H9 (cell line): ENCODE data around the gene EMC8. TPM values are rescaled to one million over a fixed set of nuclear protein-coding genes. Genes with fewer than 3 reads are reported as not detected.

Experiments used
- DNase-seq: peaks from one replicate; pipeline ENCODE4 v3.0.0-alpha.2; 2017
- H2AFZ ChIP-seq: one replicate; pipeline ENCODE4 v1.6.1; 2013; ENCODE audit warnings: mild to moderate bottlenecking, low read length, control low read depth, moderate library complexity
- H2AK5ac ChIP-seq: 2 replicates; pipeline ENCODE4 v1.6.1; 2013; ENCODE audit warnings: low read length, control low read depth, mixed read lengths; ENCODE audit not compliant: insufficient read length
- H2BK120ac ChIP-seq: one replicate; pipeline ENCODE4 v1.6.1; 2013; ENCODE audit warnings: low read depth, mild to moderate bottlenecking, low read length, control low read depth, inconsistent platforms; ENCODE audit not compliant: poor library complexity, severe bottlenecking
- H2BK12ac ChIP-seq: 2 replicates; pipeline ENCODE4 v1.6.1; 2013; ENCODE audit warnings: low read length, control low read depth, mixed read lengths, low read depth; ENCODE audit not compliant: insufficient read length
- H2BK15ac ChIP-seq: 2 replicates; pipeline ENCODE4 v1.6.1; 2013; ENCODE audit warnings: low read depth, low read length, control low read depth
- H2BK20ac ChIP-seq: one replicate; pipeline ENCODE4 v1.6.1; 2013; ENCODE audit warnings: low read depth, mild to moderate bottlenecking, low read length, control low read depth, inconsistent platforms; ENCODE audit not compliant: poor library complexity, severe bottlenecking
- H2BK5ac ChIP-seq: 2 replicates; pipeline ENCODE4 v1.6.1; 2013; ENCODE audit warnings: low read length, control low read depth, mixed read lengths; ENCODE audit not compliant: insufficient read length
- H3K14ac ChIP-seq: 2 replicates; pipeline ENCODE4 v1.6.1; 2013; ENCODE audit warnings: low read length, control low read depth; ENCODE audit not compliant: insufficient read depth
- H3K18ac ChIP-seq: 2 replicates; pipeline ENCODE4 v1.6.1; 2013; ENCODE audit warnings: low read depth, mild to moderate bottlenecking, mixed read lengths, low read length, control low read depth; ENCODE audit not compliant: insufficient read length
- H3K23ac ChIP-seq: 2 replicates; pipeline ENCODE4 v1.6.1; 2013; ENCODE audit warnings: low read length, control low read depth, mixed read lengths, low read depth; ENCODE audit not compliant: insufficient read length
- H3K23me2 ChIP-seq: 2 replicates; pipeline ENCODE4 v1.6.1; 2013; ENCODE audit warnings: low read depth, mild to moderate bottlenecking, mixed read lengths, low read length, control low read depth; ENCODE audit not compliant: insufficient read length, poor library complexity, severe bottlenecking
- H3K27ac ChIP-seq: 2 replicates; pipeline ENCODE4 v1.5.1; 2013; ENCODE audit warnings: low read length, control low read depth, mixed read lengths, low read depth; ENCODE audit not compliant: insufficient read length
- H3K27me3 ChIP-seq: 2 replicates; pipeline ENCODE4 v1.6.1; 2013; ENCODE audit warnings: low read length, control low read depth, inconsistent platforms; ENCODE audit not compliant: insufficient read depth
- H3K4ac ChIP-seq: 2 replicates; pipeline ENCODE4 v1.6.1; 2013; ENCODE audit warnings: low read depth, mild to moderate bottlenecking, control low read depth, inconsistent platforms, low read length, moderate library complexity
- H3K4me1 ChIP-seq: 2 replicates; pipeline ENCODE4 v1.6.1; 2013; ENCODE audit warnings: low read length, control low read depth, inconsistent platforms; ENCODE audit not compliant: insufficient read depth
- H3K4me2 ChIP-seq: 2 replicates; pipeline ENCODE4 v1.6.1; 2013; ENCODE audit warnings: low read length, control low read depth, mixed read lengths; ENCODE audit not compliant: insufficient read length, insufficient read depth
- H3K56ac ChIP-seq: 2 replicates; pipeline ENCODE4 v1.6.1; 2013; ENCODE audit warnings: low read depth, mild to moderate bottlenecking, mixed read lengths, low read length, control low read depth; ENCODE audit not compliant: insufficient read length
- H3K79me1 ChIP-seq: 2 replicates; pipeline ENCODE4 v1.6.1; 2013; ENCODE audit warnings: low read depth, mild to moderate bottlenecking, moderate library complexity, low read length, control low read depth, inconsistent platforms; ENCODE audit not compliant: insufficient read depth, poor library complexity, severe bottlenecking
- H3K79me2 ChIP-seq: 2 replicates; pipeline ENCODE4 v1.6.1; 2013; ENCODE audit warnings: low read length, control low read depth, inconsistent platforms; ENCODE audit not compliant: insufficient read depth
- H3K9ac ChIP-seq: 2 replicates; pipeline ENCODE4 v1.6.1; 2013; ENCODE audit warnings: low read length, control low read depth, mixed read lengths; ENCODE audit not compliant: insufficient read length; ENCODE audit errors: extremely low read depth
- H3K9me3 ChIP-seq: one replicate; pipeline ENCODE4 v1.6.1; 2013; ENCODE audit warnings: low read depth, low read length, inconsistent platforms; ENCODE audit not compliant: control insufficient read depth
- H3T11ph ChIP-seq: one replicate; pipeline ENCODE4 v1.6.1; 2013; ENCODE audit warnings: mild to moderate bottlenecking, low read length, control low read depth, inconsistent platforms
- H4K20me1 ChIP-seq: one replicate; pipeline ENCODE4 v1.6.1; 2013; ENCODE audit not compliant: control insufficient read depth, insufficient read length, insufficient read depth
- H4K5ac ChIP-seq: 2 replicates; pipeline ENCODE4 v1.6.1; 2013; ENCODE audit warnings: low read depth, mild to moderate bottlenecking, mixed read lengths, low read length, control low read depth; ENCODE audit not compliant: insufficient read length
- H4K8ac ChIP-seq: replicated peaks from 2 replicates; pipeline ENCODE4 v1.6.1; 2013; ENCODE audit warnings: low read length, control low read depth, mixed read lengths, low read depth; ENCODE audit not compliant: insufficient read length
- H4K91ac ChIP-seq: 2 replicates; pipeline ENCODE4 v1.6.1; 2013; ENCODE audit warnings: low read depth, mild to moderate bottlenecking, moderate library complexity, mixed read lengths, low read length, control low read depth; ENCODE audit not compliant: insufficient read length
- H3K27ac Mint-ChIP-seq, 3 experiments: 2 replicates in 2 of 3; 3 replicates in 1 of 3; pipeline ENCODE4 v1.8.0; 2020 to 2021; ENCODE audit warnings: mixed read lengths in 3 of 3, mild to moderate bottlenecking in 1 of 3, moderate library complexity in 1 of 3
- H3K27me3 Mint-ChIP-seq: 2 replicates; pipeline ENCODE4 v1.8.0; 2021; ENCODE audit warnings: low read depth, mild to moderate bottlenecking, moderate library complexity, mixed read lengths
- H3K36me3 Mint-ChIP-seq, 3 experiments: 2 replicates in 2 of 3; 3 replicates in 1 of 3; pipeline ENCODE4 v1.8.0; 2020 to 2021; ENCODE audit warnings: low read depth in 3 of 3, mixed read lengths in 3 of 3; ENCODE audit not compliant: insufficient read depth in 1 of 3
- H3K4me1 Mint-ChIP-seq, 2 experiments: 2 replicates each; pipeline ENCODE4 v1.8.0; 2020; ENCODE audit warnings: mixed read lengths in 2 of 2
- H3K4me3 Mint-ChIP-seq, 2 experiments: 2 replicates in 1 of 2; 3 replicates in 1 of 2; pipeline ENCODE4 v1.8.0; 2020 to 2021; ENCODE audit warnings: mild to moderate bottlenecking in 2 of 2, mixed read lengths in 2 of 2, moderate library complexity in 1 of 2
- H3K9me3 Mint-ChIP-seq, 2 experiments: 2 replicates in 1 of 2; 3 replicates in 1 of 2; pipeline ENCODE4 v1.8.0; 2020; ENCODE audit warnings: mild to moderate bottlenecking in 2 of 2, mixed read lengths in 2 of 2, moderate library complexity in 1 of 2
- WGBS: extraction: QIAGEN DNeasy Blood & Tissue Kit; methylation state at CpG from one replicate; pipeline ENCODE4 v1.1.7; 2013; ENCODE audit warnings: missing lambda C conversion rate, low lambda C conversion rate, mixed read lengths; ENCODE audit not compliant: insufficient read length; ENCODE audit errors: extremely low coverage; 5-methylcytosine and 5-hydroxymethylcytosine counted together
- total RNA-seq: library from RNA; stranded (reverse); gene quantifications from 2 replicates; pipeline ENCODE4 v1.2.1, GENCODE V29; 2021
- TF ChIP-seq, protein P1 (sequence below): fragments of 200-600 bp; sonication (generic); conservative IDR thresholded peaks from 3 replicates; pipeline ENCODE4 v1.8.0; 2021; ENCODE audit warnings: antibody characterized with exemption, mild to moderate bottlenecking

The EMC8 gene
- total RNA-seq, 1 experiment from 2014 or later, result 52.3 TPM

DNA sequence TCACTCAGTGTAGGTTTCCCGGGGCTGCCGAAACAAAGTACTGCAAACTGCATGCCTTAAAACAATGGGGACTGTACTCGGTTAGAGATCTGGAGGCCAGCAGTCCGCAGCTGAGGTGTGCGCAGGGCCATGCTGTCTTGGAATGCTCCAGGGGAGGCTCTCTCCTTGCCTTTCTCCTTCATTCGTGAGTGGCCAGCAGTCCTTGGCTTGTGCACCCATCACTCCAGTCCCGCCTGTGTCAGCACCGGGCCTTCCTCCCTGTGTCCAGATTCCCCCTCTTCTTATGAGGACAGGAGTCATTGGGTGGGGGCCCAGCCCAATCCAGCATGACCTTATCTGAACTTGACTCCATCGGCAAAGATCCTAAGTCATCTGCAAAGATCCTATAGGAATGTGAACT is 43.5 kb upstream of the EMC8 start:
- H2BK5ac ChIP-seq, result no peak overlapping the region
- H3K4me2 ChIP-seq, result no peak overlapping the region
- no peak overlapping the region for H3K4me3 Mint-ChIP-seq
- H3T11ph ChIP-seq, result no peak overlapping the region
- DNase-seq, result no peak
- TF ChIP-seq, protein P1, sequence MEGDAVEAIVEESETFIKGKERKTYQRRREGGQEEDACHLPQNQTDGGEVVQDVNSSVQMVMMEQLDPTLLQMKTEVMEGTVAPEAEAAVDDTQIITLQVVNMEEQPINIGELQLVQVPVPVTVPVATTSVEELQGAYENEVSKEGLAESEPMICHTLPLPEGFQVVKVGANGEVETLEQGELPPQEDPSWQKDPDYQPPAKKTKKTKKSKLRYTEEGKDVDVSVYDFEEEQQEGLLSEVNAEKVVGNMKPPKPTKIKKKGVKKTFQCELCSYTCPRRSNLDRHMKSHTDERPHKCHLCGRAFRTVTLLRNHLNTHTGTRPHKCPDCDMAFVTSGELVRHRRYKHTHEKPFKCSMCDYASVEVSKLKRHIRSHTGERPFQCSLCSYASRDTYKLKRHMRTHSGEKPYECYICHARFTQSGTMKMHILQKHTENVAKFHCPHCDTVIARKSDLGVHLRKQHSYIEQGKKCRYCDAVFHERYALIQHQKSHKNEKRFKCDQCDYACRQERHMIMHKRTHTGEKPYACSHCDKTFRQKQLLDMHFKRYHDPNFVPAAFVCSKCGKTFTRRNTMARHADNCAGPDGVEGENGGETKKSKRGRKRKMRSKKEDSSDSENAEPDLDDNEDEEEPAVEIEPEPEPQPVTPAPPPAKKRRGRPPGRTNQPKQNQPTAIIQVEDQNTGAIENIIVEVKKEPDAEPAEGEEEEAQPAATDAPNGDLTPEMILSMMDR, result no peak
- no peak overlapping the region for H3K23ac ChIP-seq
- H3K79me2 ChIP-seq, result no peaks in the 10 kb centered on the region
- H3K4me1 Mint-ChIP-seq, result no peaks in the 10 kb centered on the region
- peaks cover 12% of the 10 kb centered on the region for H3K27me3 Mint-ChIP-seq
- no peak overlapping the region for H3K56ac ChIP-seq
- H3K9me3 ChIP-seq, result no peaks in the 10 kb centered on the region
- no peaks in the 10 kb centered on the region; the same call in 1 of the 2 replicates for H3K27me3 ChIP-seq
- H3K23me2 ChIP-seq, result no peaks in the 10 kb centered on the region
- H3K4ac ChIP-seq, result no peak overlapping the region
- no peak overlapping the region for H3K9ac ChIP-seq
- H2AFZ ChIP-seq, result no peak overlapping the region
- H4K5ac ChIP-seq, result no peak overlapping the region
- no peak overlapping the region for H2BK15ac ChIP-seq
- H4K91ac ChIP-seq, result no peak overlapping the region
- no peak overlapping the region for H2BK20ac ChIP-seq
- H2AK5ac ChIP-seq, result no peak overlapping the region
- no peak overlapping the region for H3K14ac ChIP-seq
- no peaks in the 10 kb centered on the region for H3K36me3 Mint-ChIP-seq
- H3K27ac ChIP-seq, result no peak overlapping the region
- H3K18ac ChIP-seq, result no peak overlapping the region
- no CpG with 5 or more reads among the region's 9 CpGs for WGBS
- no peak overlapping the region for H2BK12ac ChIP-seq
- no peaks in the 10 kb centered on the region for H3K4me1 ChIP-seq
- no peak overlapping the region for H3K27ac Mint-ChIP-seq
- H3K9me3 Mint-ChIP-seq, result peaks cover 0 to under 1% of the 10 kb centered on the region in 2 experiments; a peak in 1 of 5 replicates
- no peak overlapping the region for H4K8ac ChIP-seq
- H4K20me1 ChIP-seq, result no peaks in the 10 kb centered on the region
- H3K79me1 ChIP-seq, result no peaks in the 10 kb centered on the region
- H2BK120ac ChIP-seq, result no peak overlapping the region
